Muscle of arm (tissue), 12 donors: Measurements from ENCODE around the gene SDC1. TPM values are rescaled to one million over a fixed set of nuclear protein-coding genes. Genes with fewer than 3 reads are reported as not detected.

ENCODE experiments used
- DNase-seq: peaks from one replicate; pipeline ENCODE4 v3.0.0-alpha.2; 2013
- polyA plus RNA-seq, 12 donors: library from polyadenylated mRNA; unstranded; fragments of 120-200 nt; gene quantifications; one replicate each; pipeline ENCODE4 v1.2.1, GENCODE V29; 2013; ENCODE audit not compliant: insufficient read length in 12 of 12

Gene SDC1
- polyA plus RNA-seq, 12 donors = 3.3 to 127 (median 10.2) TPM; not detected in 1

GRCh38 chr2:20150806-20151571 is 73.9 kb downstream of the SDC1 start:
- DNase-seq = no peak

Other genes starting within 250 kb of the SDC1 start
- gene WDR35, start 235.0 kb downstream of the SDC1 start, polyA plus RNA-seq = 10 to 100 TPM in 4 of 12 donors, 1 to 10 TPM in 7, not detected in 1; 6.1 to 22.4 (median 8.7) TPM
- gene MATN3, start 212.5 kb downstream of the SDC1 start, polyA plus RNA-seq = 1 to 10 TPM in 8 of 12 donors, under 1 TPM in 2, not detected in 2; 0.48 to 1.7 (median 1.2) TPM
- 100 to 1,000 TPM in 11 of 12 donors, not detected in 1; 297 to 476 (median 385) TPM for gene LAPTM4A, start 173.5 kb downstream of the SDC1 start, polyA plus RNA-seq
- gene PUM2, start 125.7 kb upstream of the SDC1 start, polyA plus RNA-seq = 10 to 100 TPM in 11 of 12 donors, not detected in 1; 37.4 to 74.3 (median 66.3) TPM
- gene RHOB, start 221.9 kb upstream of the SDC1 start, polyA plus RNA-seq = 100 to 1,000 TPM in 9 of 12 donors, 10 to 100 TPM in 3; 78.5 to 192 (median 125) TPM